Renal cortical epithelial cell (primary cell): ENCODE data around the gene CDCP2. TPM values are rescaled to one million over a fixed set of nuclear protein-coding genes. Genes with fewer than 3 reads are reported as not detected.
"Not testable (repeated sequence)": the region's sequence is repeated elsewhere in the genome, so short reads cannot be mapped to it uniquely, and the experiment has no call there.

Experiments used
- DNase-seq: peaks from one replicate; pipeline ENCODE4 v3.0.0-alpha.2; 2011; ENCODE audit warnings: low read depth
- total RNA-seq: library from RNA; depleted of rRNA; stranded (reverse); fragments of >200 nt; gene quantifications from 2 replicates; pipeline ENCODE4 v1.2.3, GENCODE V29; 2014

CDCP2 gene
- total RNA-seq, 1 donor from 2014 or later = not detected

GRCh38 chr1:54168206-54168965, 15.6 kb upstream of the CDCP2 start:
- DNase-seq = no peak

GRCh38 chr1:54167422-54168139, 14.8 kb upstream of the CDCP2 start:
- DNase-seq = peak; percentile 20

GRCh38 chr1:54166357-54166756, 13.6 kb upstream of the CDCP2 start:
- DNase-seq = not testable (repeated sequence)

GRCh38 chr1:54165146-54165545, 12.3 kb upstream of the CDCP2 start:
- no peak for DNase-seq

GRCh38 chr1:54163573-54163972, 10.8 kb upstream of the CDCP2 start:
- no peak for DNase-seq

- no peak for DNase-seq
Observed at GRCh38 chr1:54163051-54163450, 10.3 kb upstream of the CDCP2 start.

GRCh38 chr1:54161495-54162168, 8.8 kb upstream of the CDCP2 start:
- DNase-seq = no peak

- DNase-seq = no peak
Observed at GRCh38 chr1:54160351-54160750, 7.6 kb upstream of the CDCP2 start.

- DNase-seq = no peak
Observed at GRCh38 chr1:54159733-54160316, 7.0 kb upstream of the CDCP2 start.

GRCh38 chr1:54158071-54158470, 5.3 kb upstream of the CDCP2 start:
- peak; percentile 73 for DNase-seq

- DNase-seq = no peak
Observed at GRCh38 chr1:54157401-54157800, 4.6 kb upstream of the CDCP2 start.

GRCh38 chr1:54156986-54157385, 4.2 kb upstream of the CDCP2 start:
- DNase-seq = no peak

- no peak for DNase-seq
Observed at GRCh38 chr1:54156201-54156600, 3.4 kb upstream of the CDCP2 start.

- peak; percentile 75 for DNase-seq
Observed at GRCh38 chr1:54153535-54154439, 987 bp upstream of the CDCP2 start.

GRCh38 chr1:54151013-54151412, 1.8 kb downstream of the CDCP2 start:
- DNase-seq = no peak

- DNase-seq = no peak
Observed at GRCh38 chr1:54149734-54150133, 3.1 kb downstream of the CDCP2 start.

- no peak for DNase-seq
Observed at GRCh38 chr1:54144366-54144765, 8.4 kb downstream of the CDCP2 start.

- no peak for DNase-seq
Observed at GRCh38 chr1:54142146-54142900, 10.5 kb downstream of the CDCP2 start.

GRCh38 chr1:54139711-54140110, 13.1 kb downstream of the CDCP2 start:
- DNase-seq = no peak

GRCh38 chr1:54138994-54139393, 13.8 kb downstream of the CDCP2 start:
- no peak for DNase-seq
